ENCODE data around the gene MXD4.

- TF ChIP-seq EZH2 (IDR thresholded peaks at IDR 0.05; ENCODE audit: insufficient read depth, poor library complexity, severe bottlenecking): no peak
- no peak for TF ChIP-seq EZH2phosphoT487 (IDR thresholded peaks at IDR 0.05; ENCODE audit: insufficient read depth, low read depth)
These were observed 10.3 kb upstream of the MXD4 start for GRCh38 chr4:2272026-2272827.
